GM19463 (cell line): Measurements from ENCODE around the gene P3H2.
A peak's percentile ranks its signal among the peaks of the same experiment; 100 is the strongest.
"Not testable (repeated sequence)": the region's sequence is repeated elsewhere in the genome, so short reads cannot be mapped to it uniquely, and the experiment has no call there.

ENCODE experiments used
- ATAC-seq: cut with Tn5 transposase; IDR thresholded peaks from one replicate; pipeline ENCODE4 v1.9.1; 2021; ENCODE audit warnings: mild to moderate bottlenecking, moderate library complexity; ENCODE audit not compliant: unreplicated experiment

Gene P3H2

GRCh38 chr3:189988322-189988721, 132.4 kb downstream of the P3H2 start:
- no peak for ATAC-seq

GRCh38 chr3:189985948-189986347, 134.7 kb downstream of the P3H2 start:
- no peak for ATAC-seq

DNA sequence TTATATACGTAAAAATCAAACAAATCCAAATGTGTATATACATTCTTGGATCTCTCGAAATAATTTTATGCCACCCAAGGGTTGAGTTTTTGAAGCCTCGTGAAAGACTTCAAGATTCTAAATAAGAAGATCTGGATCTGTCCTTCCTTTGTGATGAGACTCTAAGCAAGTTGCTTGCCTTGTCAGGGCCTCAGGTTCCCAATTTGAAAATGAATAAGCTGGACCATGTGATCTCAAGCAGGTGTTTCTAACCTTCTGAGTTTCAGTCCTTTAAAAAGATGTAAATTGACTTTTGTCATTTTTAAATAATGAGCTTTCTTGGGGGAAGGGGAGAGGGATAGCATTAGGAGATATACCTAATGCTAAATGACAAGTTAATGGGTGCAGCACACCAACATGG, 137.1 kb downstream of the P3H2 start:
- no peak for ATAC-seq

DNA sequence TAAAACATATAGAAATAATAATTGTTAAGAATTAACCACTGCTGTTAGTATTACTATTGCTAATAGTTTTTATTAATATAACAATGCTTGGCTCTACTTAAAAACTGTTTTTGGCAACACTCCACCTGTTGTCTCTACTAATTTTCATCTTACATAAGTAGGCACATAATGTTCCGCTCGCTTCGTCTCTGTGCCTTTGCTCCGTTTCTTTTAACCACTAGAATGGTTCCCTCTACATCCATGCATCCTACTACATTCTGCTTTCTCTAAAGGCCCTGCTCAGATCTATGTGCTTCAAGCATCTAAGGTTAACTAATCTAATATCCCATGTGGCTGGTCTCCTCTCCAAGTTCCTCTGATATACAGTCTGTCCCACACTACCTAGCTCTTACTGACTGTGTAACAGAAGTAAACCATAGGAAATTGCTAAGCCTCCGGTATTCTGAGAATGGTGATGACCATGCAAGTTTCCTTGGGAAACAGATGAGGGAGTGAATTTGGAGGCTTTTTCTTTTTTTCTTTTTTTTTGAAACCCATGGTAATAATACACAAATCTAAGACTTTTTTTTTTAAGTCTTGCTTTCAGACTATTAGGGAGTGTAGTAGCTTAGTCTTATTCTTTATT, 138.3 kb downstream of the P3H2 start:
- no peak for ATAC-seq

DNA sequence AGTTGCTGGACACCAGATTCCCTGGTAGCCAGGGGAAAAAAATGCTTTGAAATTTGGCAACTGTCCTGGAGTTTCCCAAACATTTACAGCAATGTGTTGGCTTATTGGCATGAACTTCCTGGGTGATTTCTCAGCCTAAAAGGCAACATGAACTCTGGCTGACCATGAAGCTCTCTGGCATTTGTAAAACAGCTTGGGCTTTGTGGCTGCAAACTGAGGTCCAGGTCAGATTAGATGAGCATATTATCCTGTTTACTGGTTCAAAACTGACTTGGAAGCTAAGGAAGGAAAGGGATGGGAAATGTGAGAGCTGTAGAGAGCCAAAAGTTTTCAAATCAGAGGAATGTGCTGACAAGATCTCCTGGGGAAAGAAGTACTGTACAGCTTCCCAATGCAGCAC, 139.0 kb downstream of the P3H2 start:
- ATAC-seq, result no peak

GRCh38 chr3:189978753-189979152, 141.9 kb downstream of the P3H2 start:
- ATAC-seq, result no peak

- no peak for ATAC-seq
Measured at GRCh38 chr3:189977174-189977573, 143.5 kb downstream of the P3H2 start.

DNA sequence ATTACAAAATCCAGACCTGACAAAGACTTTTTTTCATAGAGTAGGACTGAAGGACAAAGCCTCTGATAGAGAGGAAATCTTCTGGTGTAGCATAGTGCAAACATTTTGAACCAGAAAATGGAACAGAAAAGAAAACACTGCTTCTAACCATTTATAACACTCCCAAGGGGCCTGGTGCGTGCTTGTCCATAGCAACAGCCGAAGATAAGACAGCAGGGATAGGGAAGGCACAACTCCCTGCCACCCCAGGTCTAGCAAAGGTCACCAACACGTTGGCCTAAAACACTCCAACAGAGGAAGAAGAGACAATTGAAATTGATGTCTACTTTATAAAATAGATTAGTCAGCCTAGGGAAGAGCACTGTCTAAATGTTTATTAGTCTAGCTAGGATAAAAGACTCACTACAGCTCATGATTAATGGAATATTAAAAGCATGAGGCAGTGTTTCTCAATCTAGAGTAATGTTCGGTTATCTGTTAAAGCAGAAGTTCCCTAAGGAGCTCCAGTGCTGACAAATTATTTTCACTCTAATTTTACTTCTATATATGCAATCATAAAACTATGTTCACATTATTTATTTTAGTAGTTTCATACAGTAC, 145.2 kb downstream of the P3H2 start:
- ATAC-seq, result no peak

DNA sequence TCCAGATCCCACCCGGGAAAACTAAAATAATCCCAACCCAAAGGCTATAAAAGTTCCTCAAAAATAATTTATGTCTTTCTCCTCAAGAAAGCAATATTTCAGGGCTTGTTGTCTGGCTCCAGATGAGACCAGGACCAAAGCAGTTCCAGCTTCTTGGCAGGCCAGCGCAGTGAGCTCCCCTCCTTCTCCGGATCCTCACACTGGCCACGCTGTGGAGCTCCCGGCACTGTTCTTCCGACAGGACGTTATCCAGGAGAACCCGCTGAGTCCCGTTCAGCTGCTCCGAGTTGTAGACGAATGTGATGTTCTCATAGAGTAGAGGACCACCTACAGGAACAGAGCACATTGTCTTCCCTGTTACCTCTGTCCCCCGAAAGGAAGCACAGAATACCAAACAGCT, 146.3 kb downstream of the P3H2 start:
- no peak for ATAC-seq

DNA sequence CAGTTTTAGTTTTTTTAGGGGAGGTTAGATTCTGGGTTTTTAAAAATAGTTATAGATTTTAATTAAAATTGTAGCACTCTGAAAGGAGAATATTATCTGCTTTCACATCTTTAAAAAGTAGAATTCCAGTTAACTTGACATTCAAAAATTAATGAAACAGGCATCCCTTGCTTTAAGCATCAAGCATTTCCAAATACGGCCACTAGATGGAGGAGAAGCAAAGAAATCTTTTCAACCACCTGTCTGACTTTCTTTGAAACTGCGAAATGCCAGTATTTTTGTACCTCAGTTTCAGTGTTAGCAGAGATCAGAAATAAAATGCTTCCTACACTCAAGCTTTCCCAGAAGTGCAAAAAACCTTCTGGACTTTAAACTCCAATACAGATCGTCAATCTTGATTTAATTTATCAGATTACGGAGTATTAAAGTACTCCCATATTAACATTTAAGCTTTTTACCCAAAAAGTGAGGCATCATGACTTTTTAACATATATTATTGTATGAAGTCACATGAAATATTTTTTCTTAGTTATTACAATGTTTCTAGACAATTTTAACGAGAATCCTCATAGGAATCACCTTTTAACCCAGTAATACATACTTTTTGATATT, 153.3 kb downstream of the P3H2 start:
- peak; percentile 71 for ATAC-seq

DNA sequence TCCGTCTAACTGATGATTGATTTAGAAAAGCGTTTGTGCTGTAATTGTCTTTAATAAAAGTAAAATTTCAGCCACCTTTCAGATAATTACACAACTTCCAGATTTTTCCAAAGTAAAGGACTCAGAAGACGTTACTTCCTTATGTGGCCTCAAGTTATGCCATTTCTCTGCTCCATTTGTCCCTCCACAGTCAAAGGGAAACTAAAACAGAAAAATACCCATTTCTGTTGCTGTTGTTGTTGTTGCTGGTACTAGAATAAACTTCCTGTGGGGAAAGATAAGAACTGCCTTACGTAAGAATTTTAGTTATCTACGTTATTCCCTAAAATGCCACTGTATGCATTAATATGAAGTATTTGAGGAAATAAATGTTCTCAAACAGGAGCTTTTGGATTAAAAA, 153.9 kb downstream of the P3H2 start:
- ATAC-seq, result peak; percentile 69

- ATAC-seq, result no peak
Measured at GRCh38 chr3:189964623-189965332, 155.9 kb downstream of the P3H2 start.

- ATAC-seq, result no peak
Measured at GRCh38 chr3:189962466-189962865, 158.2 kb downstream of the P3H2 start.

GRCh38 chr3:189961522-189962161, 159.1 kb downstream of the P3H2 start:
- ATAC-seq, result peak; percentile 80

GRCh38 chr3:189961086-189961485, 159.6 kb downstream of the P3H2 start:
- not testable (repeated sequence) for ATAC-seq

DNA sequence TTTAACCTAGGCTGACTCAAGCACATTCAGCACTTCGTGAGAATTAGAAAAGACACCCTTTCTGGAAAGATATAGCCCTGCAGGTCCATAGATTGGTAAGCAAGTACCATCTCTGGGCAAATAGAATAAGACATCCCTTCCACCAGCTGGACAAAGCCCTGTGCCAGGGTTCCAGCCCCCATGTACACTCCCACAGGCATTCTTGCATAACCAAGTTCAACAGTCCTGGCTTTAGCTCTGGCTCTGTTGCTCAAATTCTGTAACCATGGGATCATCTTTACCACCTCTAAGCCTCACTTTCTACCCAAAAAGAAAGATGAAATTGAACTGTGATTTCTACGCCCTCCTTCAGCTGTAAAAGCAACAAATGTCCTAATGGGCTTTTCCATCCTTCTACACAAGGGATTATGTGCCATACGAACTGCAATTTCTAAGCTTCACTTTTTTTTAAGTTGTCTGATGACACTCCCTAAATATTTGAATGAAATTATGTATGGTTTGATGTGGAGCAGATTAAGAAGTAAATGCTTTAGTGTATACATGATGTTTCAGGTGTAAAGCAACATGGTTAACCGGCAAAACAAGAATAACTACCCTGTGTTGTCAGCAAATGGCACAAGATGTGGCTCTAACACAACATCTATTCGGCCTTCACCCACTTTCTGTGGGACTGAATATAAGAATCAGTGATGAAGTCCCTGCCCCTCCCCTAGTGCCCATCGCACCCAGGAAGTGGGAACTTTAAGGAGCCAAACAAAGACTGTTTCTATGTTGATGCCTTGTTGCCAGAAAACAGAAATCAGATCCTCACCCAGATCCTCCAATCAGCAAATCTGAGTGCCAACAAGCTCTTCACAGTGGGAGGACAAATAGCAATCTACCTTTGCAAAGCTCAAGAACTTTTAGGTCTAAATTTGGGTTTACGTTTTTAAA, 165.7 kb downstream of the P3H2 start:
- no peak for ATAC-seq

GRCh38 chr3:189953551-189953950, 167.1 kb downstream of the P3H2 start:
- ATAC-seq, result no peak

DNA sequence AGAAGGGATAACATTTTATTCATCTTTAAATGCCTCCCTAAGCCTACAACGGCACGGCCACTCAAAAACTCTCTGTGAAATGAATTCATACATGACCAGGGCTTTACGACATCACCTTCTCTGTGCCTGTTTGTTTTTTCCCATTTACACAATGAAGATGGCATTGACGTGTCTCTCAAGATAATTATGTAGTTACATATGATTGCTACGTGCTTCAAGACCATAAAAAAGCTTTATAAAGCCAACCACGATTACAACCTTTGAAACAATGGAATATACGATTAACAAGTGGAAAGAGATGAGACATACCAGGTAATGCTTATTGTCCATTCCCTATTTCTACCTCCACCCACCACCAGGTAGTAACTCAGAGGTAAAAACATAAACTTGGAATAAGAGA, 168.4 kb downstream of the P3H2 start:
- no peak for ATAC-seq

DNA sequence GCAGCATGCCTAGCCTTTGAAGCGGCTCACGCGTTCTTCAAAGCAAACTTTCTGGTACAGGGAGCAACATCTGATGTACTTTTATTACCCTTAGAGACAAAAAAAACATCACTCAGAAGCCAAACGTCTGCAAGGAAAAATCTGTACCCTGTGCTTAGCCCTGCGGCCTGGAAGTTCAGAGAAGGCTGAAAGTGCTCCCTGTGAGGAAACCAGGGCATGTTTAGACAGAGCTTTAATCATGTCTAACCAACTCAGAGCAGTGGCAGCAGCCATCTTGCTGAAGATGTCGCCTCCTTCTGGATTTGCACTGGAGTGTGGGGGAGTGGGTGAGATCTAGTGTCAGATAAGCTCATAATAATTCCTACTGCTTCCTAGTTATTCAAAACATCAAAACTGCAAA, 170.4 kb downstream of the P3H2 start:
- ATAC-seq, result no peak

- no peak for ATAC-seq
Measured at GRCh38 chr3:189949580-189949979, 171.1 kb downstream of the P3H2 start.

GRCh38 chr3:189948724-189949045, 172.0 kb downstream of the P3H2 start:
- ATAC-seq, result no peak
